HCT116 (cell line): Measurements from ENCODE around the gene SEPTIN5. TPM values are rescaled to one million over a fixed set of nuclear protein-coding genes. Genes with fewer than 3 reads are reported as not detected.
A peak's percentile ranks its signal among the peaks of the same experiment; 100 is the strongest.

ENCODE experiments used
- ATAC-seq: fragments of 200-7000 bp; cut with Tn5 transposase; 2 replicates; pipeline ENCODE4 v1.9.1; 2020; ENCODE audit warnings: mild to moderate bottlenecking, moderate library complexity
- BruUV-seq: library from RNA; stranded (reverse); fragments of 400-500 nt; replicated peaks from 2 replicates; lab custom pipeline; 2021; lab: Mats Ljungman, UMichigan
- CTCF ChIA-PET: fragments of 300-600 bp; sonication (Branson Sonifier 250); formaldehyde crosslinking; loops from one replicate; lab custom pipeline; 2021; ENCODE audit warnings: antibody characterized with exemption; lab: Charles Lee
- POLR2A ChIA-PET: fragments of 300-600, 350-600 bp; sonication (Branson Sonifier 250); formaldehyde crosslinking; loops from one replicate; lab custom pipeline; 2021; ENCODE audit warnings: antibody characterized with exemption; lab: Charles Lee
- RAD21 ChIA-PET, 2 experiments: fragments of 300-600 bp; sonication (Branson Sonifier 250); formaldehyde crosslinking; loops; one replicate each; lab custom pipeline; 2023; ENCODE audit warnings: low total read pairs in 2 of 2; ENCODE audit not compliant: uncharacterized antibody in 2 of 2, unreplicated experiment in 2 of 2, low non-redundant PET in 1 of 2; lab: Charles Lee
- DNase-seq: peaks from one replicate; pipeline ENCODE4 v3.0.0-alpha.2; 2010; ENCODE audit warnings: low read depth, low spot score
- H2AFZ ChIP-seq: fragments of 200-600 bp; shearing (Covaris generic), sonication (generic); 2 replicates; pipeline ENCODE4 v1.6.1; 2017; ENCODE audit warnings: low read depth, mixed run types, mixed read lengths, antibody characterized with exemption, low read length; ENCODE audit not compliant: poor library complexity, severe bottlenecking
- H3K27ac ChIP-seq: 2 replicates; pipeline ENCODE4 v1.5.1; 2012; ENCODE audit warnings: low read depth, low read length
- H3K27me3 ChIP-seq: fragments of 200-600 bp; sonication (generic); 2 replicates; pipeline ENCODE4 v1.6.1; 2016; ENCODE audit warnings: mixed run types, low read length, mixed read lengths; ENCODE audit not compliant: insufficient read depth
- H3K36me3 ChIP-seq, 2 experiments: fragments of 200-500 bp in 1 of 2; fragments of 200-600 bp in 1 of 2; sonication (Bioruptor generic) in 1 of 2; sonication (generic) in 1 of 2; 2 replicates each; pipeline versions ENCODE4 v1.5.1 to v1.6.1; 2014 to 2016; ENCODE audit warnings: low read length in 2 of 2, inconsistent platforms in 1 of 2, mixed read lengths in 1 of 2, mixed run types in 1 of 2; ENCODE audit not compliant: insufficient read depth in 2 of 2, control insufficient read depth in 1 of 2
- H3K4me1 ChIP-seq, 2 experiments: fragments of 200-600 bp in 1 of 2; sonication (generic) in 1 of 2; 2 replicates each; pipeline versions ENCODE4 v1.5.1 to v1.6.1; 2012 to 2017; ENCODE audit warnings: low read length in 2 of 2, inconsistent platforms in 1 of 2, mild to moderate bottlenecking in 1 of 2, mixed read lengths in 1 of 2, mixed run types in 1 of 2, moderate library complexity in 1 of 2; ENCODE audit not compliant: insufficient read depth in 2 of 2, control insufficient read depth in 1 of 2
- H3K4me2 ChIP-seq: fragments of 200-600 bp; sonication (generic); 2 replicates; pipeline ENCODE4 v1.6.1; 2017; ENCODE audit warnings: mixed run types, low read length, mixed read lengths
- H3K4me3 ChIP-seq, 2 experiments: fragments of 200-600 bp in 1 of 2; sonication (generic) in 1 of 2; replicated peaks in 1 of 2; 2 replicates each; pipeline ENCODE4 v1.5.1; 2011 to 2016; ENCODE audit warnings: low read length in 2 of 2, control low read depth in 1 of 2, low read depth in 1 of 2, mild to moderate bottlenecking in 1 of 2, mixed read lengths in 1 of 2, mixed run types in 1 of 2
- H3K79me2 ChIP-seq: fragments of 200-600 bp; sonication (generic); 2 replicates; pipeline ENCODE4 v1.6.1; 2017; ENCODE audit warnings: mild to moderate bottlenecking, mixed run types, low read length, moderate library complexity, mixed read lengths; ENCODE audit not compliant: insufficient read depth
- H3K9ac ChIP-seq: fragments of 200-600 bp; sonication (generic); 2 replicates; pipeline ENCODE4 v1.6.1; 2016; ENCODE audit warnings: low read length, mixed read lengths
- H3K9me2 ChIP-seq: fragments of 200-600 bp; sonication (generic), shearing (Covaris generic); 2 replicates; pipeline ENCODE4 v1.6.1; 2017; ENCODE audit warnings: mixed run types, mild to moderate bottlenecking, moderate library complexity; ENCODE audit not compliant: insufficient read depth
- H3K9me3 ChIP-seq, 2 experiments: fragments of 200-500 bp in 1 of 2; fragments of 200-600 bp in 1 of 2; sonication (Bioruptor generic) in 1 of 2; sonication (generic) in 1 of 2; 2 replicates each; pipeline ENCODE4 v1.6.1; 2014 to 2017; ENCODE audit warnings: low read length in 2 of 2, mixed read lengths in 2 of 2, inconsistent platforms in 1 of 2, low read depth in 1 of 2, mild to moderate bottlenecking in 1 of 2, mixed run types in 1 of 2, moderate library complexity in 1 of 2; ENCODE audit not compliant: control insufficient read depth in 1 of 2, insufficient read depth in 1 of 2
- H4K20me1 ChIP-seq: fragments of 200-600 bp; sonication (generic), shearing (Covaris generic); 2 replicates; pipeline ENCODE4 v1.6.1; 2017; ENCODE audit warnings: mixed run types, mild to moderate bottlenecking, moderate library complexity; ENCODE audit not compliant: insufficient read depth
- FOSL1 ChIP-seq: IDR thresholded peaks from 2 replicates; pipeline ENCODE4 v1.6.1; 2012; ENCODE audit warnings: low read depth
- JUND ChIP-seq: IDR thresholded peaks from 2 replicates; pipeline ENCODE4 v1.6.1; 2012
- MAX ChIP-seq: IDR thresholded peaks from 2 replicates; pipeline ENCODE4 v1.6.1; 2012
- POLR2AphosphoS5 ChIP-seq: IDR thresholded peaks from 2 replicates; pipeline ENCODE4 v1.6.1; 2011; ENCODE audit warnings: mild to moderate bottlenecking, low read depth, low read length, moderate library complexity
- SP1 ChIP-seq: IDR thresholded peaks from 2 replicates; pipeline ENCODE4 v1.6.1; 2012; ENCODE audit warnings: low read depth
- YY1 ChIP-seq: IDR thresholded peaks from 2 replicates; pipeline ENCODE4 v1.6.1; 2011; ENCODE audit warnings: low read length, low read depth, moderate library complexity, mild to moderate bottlenecking; ENCODE audit not compliant: insufficient replicate concordance; ENCODE audit errors: extremely low read depth
- intact Hi-C: fragments of 100-400 bp; cut with micrococcal nuclease; formaldehyde crosslinking; loops from 2 replicates; pipeline ENCODE4 v1.10.0; 2022
- total RNA-seq: library from RNA; stranded (reverse); gene quantifications from one replicate; pipeline ENCODE4 v1.2.1, GENCODE V29; 2021; ENCODE audit not compliant: unreplicated experiment
- TF ChIP-seq, protein P1 (sequence below): IDR thresholded peaks from 2 replicates; pipeline ENCODE4 v1.6.1; 2011; ENCODE audit warnings: mild to moderate bottlenecking, low read length, moderate library complexity; ENCODE audit not compliant: insufficient replicate concordance; ENCODE audit errors: extremely low read depth

SEPTIN5 gene
- total RNA-seq, 1 experiment from 2014 or later, result 9.0 TPM

GRCh38 chr22:19691721-19692341 is 22.5 kb upstream of the SEPTIN5 start:
- no peaks in the 10 kb centered on the region for H3K9me2 ChIP-seq
- peak; percentile 40 for DNase-seq
- POLR2A ChIA-PET, result interaction anchor here (1.0 to 1.2 kb wide), 2 partner anchors 14 to 18 kb away, joined by 3 read pairs; no protein-coding TSS in a partner anchor
- TF ChIP-seq, protein P1, sequence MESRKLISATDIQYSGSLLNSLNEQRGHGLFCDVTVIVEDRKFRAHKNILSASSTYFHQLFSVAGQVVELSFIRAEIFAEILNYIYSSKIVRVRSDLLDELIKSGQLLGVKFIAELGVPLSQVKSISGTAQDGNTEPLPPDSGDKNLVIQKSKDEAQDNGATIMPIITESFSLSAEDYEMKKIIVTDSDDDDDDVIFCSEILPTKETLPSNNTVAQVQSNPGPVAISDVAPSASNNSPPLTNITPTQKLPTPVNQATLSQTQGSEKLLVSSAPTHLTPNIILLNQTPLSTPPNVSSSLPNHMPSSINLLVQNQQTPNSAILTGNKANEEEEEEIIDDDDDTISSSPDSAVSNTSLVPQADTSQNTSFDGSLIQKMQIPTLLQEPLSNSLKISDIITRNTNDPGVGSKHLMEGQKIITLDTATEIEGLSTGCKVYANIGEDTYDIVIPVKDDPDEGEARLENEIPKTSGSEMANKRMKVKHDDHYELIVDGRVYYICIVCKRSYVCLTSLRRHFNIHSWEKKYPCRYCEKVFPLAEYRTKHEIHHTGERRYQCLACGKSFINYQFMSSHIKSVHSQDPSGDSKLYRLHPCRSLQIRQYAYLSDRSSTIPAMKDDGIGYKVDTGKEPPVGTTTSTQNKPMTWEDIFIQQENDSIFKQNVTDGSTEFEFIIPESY, result no peak
- TF ChIP-seq JUND (no peak), POLR2AphosphoS5 (peak; percentile 54), SP1 (peak; percentile 22; the same call in 1 of the 2 replicates), YY1 (no peak), FOSL1 (peak; percentile 12; the same call in 1 of the 2 replicates), MAX (peak; percentile 32; the same call in 1 of the 2 replicates)
- H3K4me1 ChIP-seq, result peaks cover 9 to 20% of the 10 kb centered on the region in 2 experiments
- H3K27ac ChIP-seq, result peak overlapping the region; percentile 55
- H4K20me1 ChIP-seq, result no peaks in the 10 kb centered on the region
- H3K9ac ChIP-seq, result peak overlapping the region; percentile 62
- no peaks in the 10 kb centered on the region for H3K36me3 ChIP-seq
- RAD21 ChIA-PET, result no interaction called here
- peak overlapping the region; percentile 36 to 53 for H3K4me3 ChIP-seq
- CTCF ChIA-PET, result interaction anchor here (1.0 kb wide), 1 partner anchor 62 kb away, joined by 3 read pairs; no protein-coding TSS in a partner anchor
- H3K27me3 ChIP-seq, result no peaks in the 10 kb centered on the region
- peak overlapping the region; percentile 83 for H3K4me2 ChIP-seq
- peak; percentile 83 for ATAC-seq
- H2AFZ ChIP-seq, result peak overlapping the region; percentile 73
- H3K79me2 ChIP-seq, result no peaks in the 10 kb centered on the region
- intact Hi-C loops, result no loop called here
- no peaks in the 10 kb centered on the region for H3K9me3 ChIP-seq
- no TSS peak for BruUV-seq
